IMR-90 (cell line): ENCODE measurements around the gene TIGD3. TPM values are rescaled to one million over a fixed set of nuclear protein-coding genes. Genes with fewer than 3 reads are reported as not detected.

Experiments
- ATAC-seq: fragments of 200-7000 bp; cut with Tn5 transposase; 2 replicates; pipeline ENCODE4 v1.9.1; 2020; ENCODE audit warnings: low read depth, mild to moderate bottlenecking, moderate library complexity
- BruUV-seq: library from RNA; stranded (reverse); fragments of 400-500 nt; replicated peaks from 2 replicates; lab custom pipeline; 2021; lab: Mats Ljungman, UMichigan
- CTCF ChIA-PET: fragments of 300-600 bp; formaldehyde crosslinking; extraction: SDS; loops from one replicate; lab custom pipeline; 2021; ENCODE audit warnings: antibody characterized with exemption; lab: Yijun Ruan, JAX
- POLR2A ChIA-PET: fragments of 300-600 bp; sonication (Branson Sonifier 250); formaldehyde crosslinking; loops from one replicate; lab custom pipeline; 2022; ENCODE audit warnings: antibody characterized with exemption; ENCODE audit not compliant: unreplicated experiment; lab: Charles Lee
- DNase-seq: peaks from one replicate; pipeline ENCODE4 v3.0.0; 2013
- H2AFZ ChIP-seq: replicated peaks from 2 replicates; pipeline ENCODE3; 2013; ENCODE audit warnings: low read length, mild to moderate bottlenecking; ENCODE audit not compliant: poor library complexity
- H2AK5ac ChIP-seq: 2 replicates; pipeline ENCODE4 v1.6.1; 2013; ENCODE audit warnings: low read depth, low read length, inconsistent platforms
- H2AK9ac ChIP-seq: replicated peaks from 2 replicates; pipeline ENCODE3; 2013; ENCODE audit warnings: mild to moderate bottlenecking, low read depth, low read length, moderate library complexity; ENCODE audit not compliant: poor library complexity
- H2BK120ac ChIP-seq: 2 replicates; pipeline ENCODE4 v1.6.1; 2013; ENCODE audit warnings: low read depth, low read length, inconsistent platforms
- H2BK15ac ChIP-seq: 3 replicates; pipeline ENCODE4 v1.6.1; 2013; ENCODE audit warnings: low read depth, low read length, inconsistent platforms
- H2BK20ac ChIP-seq: 2 replicates; pipeline ENCODE4 v1.6.1; 2013; ENCODE audit warnings: low read depth, mild to moderate bottlenecking, inconsistent platforms, low read length, moderate library complexity
- H2BK5ac ChIP-seq: 2 replicates; pipeline ENCODE4 v1.6.1; 2013; ENCODE audit warnings: mild to moderate bottlenecking, low read depth, low read length, inconsistent platforms; ENCODE audit not compliant: poor library complexity, severe bottlenecking
- H3K14ac ChIP-seq: replicated peaks from 2 replicates; pipeline ENCODE4 v1.6.1; 2013; ENCODE audit warnings: low read depth, low read length, inconsistent platforms
- H3K18ac ChIP-seq: 2 replicates; pipeline ENCODE4 v1.6.1; 2013; ENCODE audit warnings: low read depth, low read length, control low read depth
- H3K23ac ChIP-seq: 2 replicates; pipeline ENCODE4 v1.6.1; 2013; ENCODE audit warnings: low read depth, low read length, inconsistent platforms
- H3K27ac ChIP-seq: 2 replicates; pipeline ENCODE4 v1.5.1; 2013; ENCODE audit warnings: mild to moderate bottlenecking, control low read depth, low read length; ENCODE audit not compliant: insufficient read depth
- H3K27me3 ChIP-seq: 2 replicates; pipeline ENCODE4 v1.6.1; 2013; ENCODE audit warnings: low read length; ENCODE audit not compliant: control insufficient read depth, insufficient read depth
- H3K36me3 ChIP-seq: 2 replicates; pipeline ENCODE4 v1.6.1; 2013; ENCODE audit warnings: low read length, mixed read lengths; ENCODE audit not compliant: control insufficient read depth, insufficient read depth
- H3K4ac ChIP-seq: 2 replicates; pipeline ENCODE4 v1.6.1; 2013; ENCODE audit warnings: low read depth, low read length, inconsistent platforms
- H3K4me1 ChIP-seq: 2 replicates; pipeline ENCODE4 v1.6.1; 2013; ENCODE audit warnings: low read length, mixed read lengths; ENCODE audit not compliant: control insufficient read depth, insufficient read depth
- H3K4me2 ChIP-seq: 2 replicates; pipeline ENCODE4 v1.6.1; 2013; ENCODE audit warnings: low read depth, mild to moderate bottlenecking, control low read depth, low read length, moderate library complexity
- H3K4me3 ChIP-seq: 2 replicates; pipeline ENCODE4 v1.5.1; 2013; ENCODE audit warnings: low read depth, mild to moderate bottlenecking, control low read depth, low read length, moderate library complexity; ENCODE audit not compliant: insufficient read depth
- H3K56ac ChIP-seq: 2 replicates; pipeline ENCODE4 v1.6.1; 2013; ENCODE audit warnings: low read length, inconsistent platforms; ENCODE audit not compliant: insufficient read depth; ENCODE audit errors: extremely low read depth
- H3K79me1 ChIP-seq, 2 experiments: 2 replicates each; pipeline ENCODE4 v1.6.1; 2013; ENCODE audit warnings: low read length in 2 of 2, inconsistent platforms in 1 of 2, low read depth in 1 of 2
- H3K9ac ChIP-seq: 2 replicates; pipeline ENCODE4 v1.6.1; 2013; ENCODE audit warnings: low read depth, low read length, control low read depth
- H3K9me1 ChIP-seq: 2 replicates; pipeline ENCODE4 v1.6.1; 2013; ENCODE audit warnings: low read length, inconsistent platforms; ENCODE audit not compliant: insufficient read depth
- H3K9me3 ChIP-seq: 2 replicates; pipeline ENCODE4 v1.6.1; 2013; ENCODE audit warnings: low read length; ENCODE audit not compliant: control insufficient read depth, insufficient read depth
- H4K20me1 ChIP-seq: 2 replicates; pipeline ENCODE4 v1.6.1; 2013; ENCODE audit warnings: low read length, inconsistent platforms; ENCODE audit not compliant: insufficient read depth
- H4K5ac ChIP-seq: 2 replicates; pipeline ENCODE4 v1.6.1; 2013; ENCODE audit warnings: mild to moderate bottlenecking, low read depth, low read length, control low read depth
- H4K8ac ChIP-seq, 2 experiments: 2 replicates each; pipeline ENCODE4 v1.6.1; 2013; ENCODE audit warnings: low read depth in 2 of 2, low read length in 2 of 2, control low read depth in 1 of 2, inconsistent platforms in 1 of 2
- H4K91ac ChIP-seq: 2 replicates; pipeline ENCODE4 v1.6.1; 2013; ENCODE audit warnings: low read depth, low read length, inconsistent platforms; ENCODE audit not compliant: insufficient read depth
- BHLHE40 ChIP-seq: fragments of 150-350 bp; IDR thresholded peaks from 2 replicates; pipeline ENCODE4 v1.6.1; 2016; ENCODE audit warnings: mild to moderate bottlenecking, low read depth, low read length
- CEBPB ChIP-seq: IDR thresholded peaks from 2 replicates; pipeline ENCODE4 v1.6.1; 2012; ENCODE audit warnings: low read depth, low read length, improper control_type of control experiment
- CTCF ChIP-seq: conservative IDR thresholded peaks from 2 replicates; pipeline ENCODE4 v1.5.1; 2012; ENCODE audit warnings: mild to moderate bottlenecking, low read depth, low read length, improper control_type of control experiment
- ELK1 ChIP-seq: fragments of 150-350 bp; IDR thresholded peaks from 2 replicates; pipeline ENCODE4 v1.6.1; 2016; ENCODE audit warnings: low read depth, mild to moderate bottlenecking, low read length, moderate library complexity, borderline replicate concordance
- MAFK ChIP-seq: IDR thresholded peaks from 2 replicates; pipeline ENCODE4 v1.6.1; 2012; ENCODE audit warnings: low read depth, low read length, improper control_type of control experiment
- MAZ ChIP-seq: IDR thresholded peaks from 2 replicates; pipeline ENCODE4 v1.6.1; 2012; ENCODE audit warnings: low read depth, mild to moderate bottlenecking, low read length, improper control_type of control experiment, moderate library complexity, borderline replicate concordance
- MXI1 ChIP-seq: IDR thresholded peaks from 2 replicates; pipeline ENCODE4 v1.6.1; 2012; ENCODE audit warnings: low read depth, mild to moderate bottlenecking, low read length, moderate library complexity, borderline replicate concordance
- POLR2A ChIP-seq: IDR thresholded peaks from 2 replicates; pipeline ENCODE4 v1.6.1; 2012; ENCODE audit warnings: mild to moderate bottlenecking, low read depth, low read length
- RFX5 ChIP-seq: IDR thresholded peaks from 2 replicates; pipeline ENCODE4 v1.8.0; 2012; ENCODE audit warnings: low read depth, mild to moderate bottlenecking, low read length, moderate library complexity
- SMC3 ChIP-seq: fragments of 150-350 bp; IDR thresholded peaks from 2 replicates; pipeline ENCODE4 v1.6.1; 2016; ENCODE audit warnings: low read depth, mild to moderate bottlenecking, antibody characterized with exemption, low read length, moderate library complexity
- USF2 ChIP-seq: fragments of 150-350 bp; IDR thresholded peaks from 2 replicates; pipeline ENCODE4 v1.6.1; 2017; ENCODE audit warnings: mild to moderate bottlenecking, antibody characterized with exemption, low read length, low read depth
- WGBS, 2 experiments: methylation state at CpG; one replicate each; pipeline versions ENCODE4 v1.1.5 to v1.1.7; 2013; ENCODE audit warnings: missing lambda C conversion rate in 2 of 2; ENCODE audit not compliant: insufficient read length in 1 of 2; ENCODE audit errors: extremely low coverage in 2 of 2; 5-methylcytosine and 5-hydroxymethylcytosine counted together
- dilution Hi-C: fragments of 300-500 bp; cut with HindIII; formaldehyde crosslinking; loops from one replicate; pipeline ENCODE4 v1.14.3; 2018; ENCODE audit warnings: low sequenced_read_pairs; ENCODE audit not compliant: unreplicated experiment
- in situ Hi-C: fragments of 300-500 bp; cut with MboI; formaldehyde crosslinking; loops from 3 replicates; pipeline ENCODE4 v1.14.3; 2019; ENCODE audit warnings: low sequenced_read_pairs, inconsistent platforms, mixed read lengths
- intact Hi-C: fragments of 100-400 bp; cut with micrococcal nuclease; formaldehyde crosslinking; loops from 2 replicates; pipeline ENCODE4 v1.10.0; 2022
- polyA plus RNA-seq, 3 experiments: library from polyadenylated mRNA; depleted of rRNA; stranded (reverse); fragments of >200 nt; gene quantifications; 2 replicates each; pipeline ENCODE4 v1.2.3, GENCODE V29; 2012; ENCODE audit warnings: low replicate concordance in 1 of 3
- total RNA-seq: library from RNA; depleted of rRNA; stranded (reverse); fragments of >200 nt; gene quantifications from 2 replicates; pipeline ENCODE4 v1.2.3, GENCODE V29; 2012

TIGD3 gene
- total and polyA plus RNA-seq, 2 of the 4 experiments (the other 2 are of a cell fraction) = 0.12 TPM; not detected in 1

- H2BK15ac ChIP-seq = no peak overlapping the region
- TF ChIP-seq POLR2A (no peak), CEBPB (no peak), CTCF (no peak), ELK1 (no peak), MAZ (no peak), SMC3 (no peak), BHLHE40 (no peak), USF2 (no peak), MAFK (no peak), RFX5 (no peak), MXI1 (no peak)
- intact Hi-C loops = no loop called here
- POLR2A ChIA-PET = no interaction called here
- no peak overlapping the region for H4K8ac ChIP-seq
- no peak overlapping the region for H3K23ac ChIP-seq
- no peak overlapping the region for H3K56ac ChIP-seq
- no peak overlapping the region for H4K5ac ChIP-seq
- no peak overlapping the region for H2AK5ac ChIP-seq
- H3K14ac ChIP-seq = no peak overlapping the region
- H3K79me1 ChIP-seq = peaks cover 5 to 41% of the 10 kb centered on the region in 2 experiments
- no peak overlapping the region for H2BK5ac ChIP-seq
- in situ Hi-C loops = no loop called here
- no peaks in the 10 kb centered on the region for H3K27me3 ChIP-seq
- no peak overlapping the region for H3K27ac ChIP-seq
- H3K18ac ChIP-seq = no peak overlapping the region
- dilution Hi-C loops = no loop called here
- H2AFZ ChIP-seq = no peak overlapping the region
- no peak overlapping the region for H2BK120ac ChIP-seq
- H3K9ac ChIP-seq = no peak overlapping the region
- H2BK20ac ChIP-seq = no peak overlapping the region
- H3K4me2 ChIP-seq = no peak overlapping the region
- ATAC-seq (no peak), DNase-seq (no peak)
- no TSS peak for BruUV-seq
- no peak overlapping the region for H3K4ac ChIP-seq
- H3K9me3 ChIP-seq = no peaks in the 10 kb centered on the region
- no peak overlapping the region for H3K4me3 ChIP-seq
- no peak overlapping the region for H2AK9ac ChIP-seq
- H3K9me1 ChIP-seq = peaks cover under 1% of the 10 kb centered on the region
- H4K91ac ChIP-seq = no peak overlapping the region
- CTCF ChIA-PET = no interaction called here
- peaks cover 7% of the 10 kb centered on the region for H4K20me1 ChIP-seq
- no peaks in the 10 kb centered on the region for H3K4me1 ChIP-seq
- WGBS, 2 experiments = 89% methylated on average over 5 of the region's 10 CpGs; no CpG with 5 or more reads in 1 of the 2 experiments
- H3K36me3 ChIP-seq = peaks cover 58% of the 10 kb centered on the region
These were observed 45.3 kb downstream of the TIGD3 start for GRCh38 chr11:65399845-65400244.
